Nephron progenitor cell (in vitro differentiated cells): ENCODE results near the gene TBL1Y.

Experiments used
- DNase-seq: peaks from one replicate; pipeline ENCODE4 v3.0.0; 2021
- H3K27ac Mint-ChIP-seq: 2 replicates; pipeline ENCODE4 v1.8.0; 2021; ENCODE audit warnings: mild to moderate bottlenecking, moderate library complexity, mixed read lengths
- H3K27me3 Mint-ChIP-seq: 2 replicates; pipeline ENCODE4 v1.8.0; 2021; ENCODE audit warnings: mild to moderate bottlenecking, low read depth, mixed read lengths; ENCODE audit not compliant: poor library complexity
- H3K36me3 Mint-ChIP-seq: 2 replicates; pipeline ENCODE4 v1.8.0; 2021; ENCODE audit warnings: low read depth, mixed read lengths
- H3K4me1 Mint-ChIP-seq: 2 replicates; pipeline ENCODE4 v1.8.0; 2021; ENCODE audit warnings: mixed read lengths
- H3K4me3 Mint-ChIP-seq: 2 replicates; pipeline ENCODE4 v1.8.0; 2021; ENCODE audit warnings: mild to moderate bottlenecking, moderate library complexity, mixed read lengths
- H3K9me3 Mint-ChIP-seq: 2 replicates; pipeline ENCODE4 v1.8.0; 2021; ENCODE audit warnings: mild to moderate bottlenecking, moderate library complexity, mixed read lengths
- CTCF ChIP-seq: fragments of 200-600 bp; sonication (generic); IDR thresholded peaks from 2 replicates; pipeline ENCODE4 v1.5.0; 2021; ENCODE audit warnings: antibody characterized with exemption

TBL1Y gene

GRCh38 chrY:6931779-6932396 lies 21.4 kb downstream of the TBL1Y start:
- H3K9me3 Mint-ChIP-seq: no peaks in the 10 kb centered on the region
- no peaks in the 10 kb centered on the region for H3K4me1 Mint-ChIP-seq
- no peaks in the 10 kb centered on the region for H3K36me3 Mint-ChIP-seq
- H3K27me3 Mint-ChIP-seq: no peaks in the 10 kb centered on the region
- no peak for DNase-seq
- no peak for TF ChIP-seq CTCF
- no peak overlapping the region for H3K4me3 Mint-ChIP-seq
- no peak overlapping the region for H3K27ac Mint-ChIP-seq

- Mint-ChIP-seq H3K36me3 (no peaks in the 10 kb centered on the region), H3K4me3 (no peak overlapping the region)
- no peak for TF ChIP-seq CTCF
Measured at GRCh38 chrY:6935497-6935896, 25.0 kb downstream of the TBL1Y start.

GRCh38 chrY:6947695-6948094 lies 37.2 kb downstream of the TBL1Y start:
- TF ChIP-seq CTCF: no peak
- no peak for DNase-seq
- Mint-ChIP-seq H3K27me3 (no peaks in the 10 kb centered on the region), H3K27ac (no peak overlapping the region), H3K9me3 (no peaks in the 10 kb centered on the region), H3K4me3 (no peak overlapping the region), H3K36me3 (no peaks in the 10 kb centered on the region), H3K4me1 (no peaks in the 10 kb centered on the region)

More at GRCh38 chrY:6935497-6935896, 25.0 kb downstream of the TBL1Y start:
- no peaks in the 10 kb centered on the region for H3K9me3 Mint-ChIP-seq
- no peaks in the 10 kb centered on the region for H3K27me3 Mint-ChIP-seq
- H3K27ac Mint-ChIP-seq: no peak overlapping the region
- no peak for DNase-seq
- no peaks in the 10 kb centered on the region for H3K4me1 Mint-ChIP-seq

- DNase-seq: no peak
- Mint-ChIP-seq H3K4me3 (no peak overlapping the region), H3K9me3 (no peaks in the 10 kb centered on the region), H3K27me3 (no peaks in the 10 kb centered on the region), H3K4me1 (no peaks in the 10 kb centered on the region), H3K36me3 (no peaks in the 10 kb centered on the region), H3K27ac (no peak overlapping the region)
- no peak for TF ChIP-seq CTCF
Measured at GRCh38 chrY:6948378-6948777, 37.9 kb downstream of the TBL1Y start.

GRCh38 chrY:6949947-6950346 lies 39.5 kb downstream of the TBL1Y start:
- H3K4me1 Mint-ChIP-seq: no peaks in the 10 kb centered on the region
- no peaks in the 10 kb centered on the region for H3K36me3 Mint-ChIP-seq
- TF ChIP-seq CTCF: no peak
- no peaks in the 10 kb centered on the region for H3K27me3 Mint-ChIP-seq
- H3K27ac Mint-ChIP-seq: no peak overlapping the region
- H3K9me3 Mint-ChIP-seq: no peaks in the 10 kb centered on the region
- H3K4me3 Mint-ChIP-seq: no peak overlapping the region
- no peak for DNase-seq

GRCh38 chrY:6964732-6965131 lies 54.2 kb downstream of the TBL1Y start:
- no peaks in the 10 kb centered on the region for H3K9me3 Mint-ChIP-seq
- no peaks in the 10 kb centered on the region for H3K4me1 Mint-ChIP-seq
- no peaks in the 10 kb centered on the region for H3K27me3 Mint-ChIP-seq
- H3K27ac Mint-ChIP-seq: no peak overlapping the region
- H3K4me3 Mint-ChIP-seq: no peak overlapping the region
- DNase-seq: no peak
- H3K36me3 Mint-ChIP-seq: no peaks in the 10 kb centered on the region
- TF ChIP-seq CTCF: no peak
